NOMO-1 (cell line): ENCODE results near the gene DYNC1LI2.
"Not testable (repeated sequence)": the region's sequence is repeated elsewhere in the genome, so short reads cannot be mapped to it uniquely, and the experiment has no call there.

Experiments
- DNase-seq, 2 experiments: peaks; one replicate each; lab custom pipeline; 2025; ENCODE audit not compliant: unreplicated experiment in 2 of 2; lab: John Stamatoyannopoulos, UW

The DYNC1LI2 gene

DNA sequence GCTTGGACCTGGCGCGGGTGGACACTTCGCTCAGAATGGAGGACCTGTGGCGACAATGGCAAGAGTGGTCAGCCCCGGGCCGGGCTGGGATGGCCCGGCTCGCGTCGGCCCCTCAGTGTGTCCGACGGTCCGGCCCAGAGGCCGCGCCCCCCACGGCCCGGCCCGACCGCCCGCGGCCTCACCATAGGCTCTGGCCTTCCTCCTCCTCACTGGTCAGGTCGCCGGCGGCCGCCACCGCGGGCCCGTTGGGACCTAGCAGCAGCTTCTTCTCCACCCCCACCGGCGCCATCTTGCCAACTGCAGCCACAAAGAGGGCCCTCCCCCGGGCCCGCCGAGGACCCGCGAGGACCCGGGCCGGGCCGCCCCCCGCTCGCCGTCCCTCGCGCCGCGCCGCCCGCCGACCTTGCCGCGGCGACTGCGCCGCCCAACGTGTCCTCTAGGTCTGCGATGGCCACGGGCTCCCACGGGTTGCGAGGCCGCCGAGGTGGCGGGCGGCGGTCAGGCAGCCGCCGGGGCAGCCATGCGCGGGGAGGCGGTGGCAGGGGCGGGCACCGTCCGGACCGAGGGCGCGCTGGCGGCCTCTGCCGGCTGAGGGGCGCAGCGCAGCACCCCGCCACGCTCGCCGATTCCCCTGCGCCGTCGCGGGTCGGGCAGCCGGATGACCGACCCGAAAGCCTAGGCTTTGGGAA, at the start of gene DYNC1LI2:
Gene DYNC1LI2 (minus strand): TSS at position 307 of the 689 bp plus-strand sequence. CDS start 18 bp downstream, at position 289.
- DNase-seq = peak; percentile 67 to 76

DNA sequence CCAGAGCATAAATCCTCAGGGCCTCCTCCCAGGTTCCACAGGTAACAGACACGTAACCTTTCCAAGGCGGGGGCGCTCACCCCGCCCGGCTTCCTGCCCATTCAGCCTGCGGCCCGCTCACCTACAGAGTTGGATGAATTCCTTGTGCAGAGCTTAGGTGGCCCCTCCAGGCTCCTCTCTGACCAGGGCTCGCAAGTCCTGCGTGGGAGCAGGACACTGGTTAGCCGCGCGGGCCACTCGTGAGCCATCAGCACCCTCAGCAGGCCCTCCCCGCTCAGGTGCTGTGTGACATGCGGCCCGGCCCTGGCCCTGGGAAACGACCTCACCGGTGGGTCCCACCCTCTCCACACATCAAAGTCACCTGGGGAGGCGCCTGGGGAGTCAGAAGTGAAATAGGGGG, 49.4 kb upstream of the DYNC1LI2 start:
- DNase-seq = no peak

DNA sequence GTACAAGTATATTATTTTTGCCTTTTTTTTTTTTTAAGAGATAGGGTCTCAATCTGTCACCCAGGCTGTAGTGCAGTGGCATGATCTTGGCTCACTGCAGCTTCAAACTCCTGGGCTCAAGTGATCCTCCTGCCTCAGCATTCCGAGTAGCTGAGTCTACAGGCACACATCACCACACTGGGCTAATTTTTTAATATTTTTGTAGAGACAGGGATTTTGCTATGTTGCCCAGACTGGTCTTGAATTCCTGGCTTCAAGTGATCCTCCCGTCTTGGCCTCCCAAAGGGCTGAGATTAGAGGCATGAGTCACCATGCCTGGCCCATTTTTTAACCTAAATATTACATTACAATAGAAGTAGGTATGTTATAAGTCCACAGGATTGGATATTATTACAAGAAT, 46.8 kb upstream of the DYNC1LI2 start:
- DNase-seq = no peak

DNA sequence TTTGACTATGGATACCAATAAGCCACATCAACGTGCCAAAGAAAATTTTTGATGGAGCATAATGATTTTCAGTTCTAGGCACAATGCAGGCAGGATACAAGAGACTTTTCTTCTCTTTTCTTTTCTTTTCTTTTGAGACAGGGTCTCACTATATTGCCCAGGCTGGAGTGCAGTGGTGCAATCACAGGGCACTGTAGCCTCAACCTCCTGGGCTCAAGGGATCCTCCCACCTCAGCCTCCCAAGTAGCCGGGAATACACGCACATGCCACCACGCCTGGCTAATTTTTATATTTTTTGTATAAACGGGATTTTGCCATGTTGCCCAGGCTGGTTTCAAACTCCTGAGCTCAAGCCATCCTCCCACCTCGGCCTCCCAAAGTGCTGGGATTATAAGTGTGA, 42.6 kb upstream of the DYNC1LI2 start:
- not testable (repeated sequence) for DNase-seq

DNA sequence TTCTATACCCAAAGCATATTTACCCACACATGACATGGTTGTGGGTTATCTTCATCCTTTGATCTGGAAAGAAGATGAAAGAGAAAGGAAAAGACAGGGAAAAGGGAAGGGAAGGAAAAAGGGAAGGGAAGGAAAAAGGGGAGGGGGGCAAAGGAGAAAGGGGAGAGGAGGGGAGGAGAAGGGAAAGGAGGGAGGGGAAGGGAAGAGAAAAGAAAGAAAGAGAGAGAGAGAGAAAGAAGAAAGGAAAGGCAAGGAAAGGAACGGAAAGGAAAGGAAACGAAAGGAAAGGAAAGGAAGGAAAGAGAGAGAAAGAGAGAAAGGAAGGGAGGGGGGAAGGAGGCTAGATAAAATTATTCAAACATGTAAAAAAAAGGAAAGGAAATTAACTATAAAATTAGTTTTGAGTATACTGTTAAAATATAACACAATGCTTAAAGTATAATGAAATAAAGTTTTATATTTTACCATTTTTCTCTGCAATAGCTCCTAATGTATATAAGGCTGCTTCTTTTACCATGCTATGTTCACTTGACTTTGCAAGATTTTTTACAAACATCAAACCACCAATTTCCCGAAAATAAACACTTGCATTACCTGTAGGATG, 38.8 kb upstream of the DYNC1LI2 start:
- no peak for DNase-seq

DNA sequence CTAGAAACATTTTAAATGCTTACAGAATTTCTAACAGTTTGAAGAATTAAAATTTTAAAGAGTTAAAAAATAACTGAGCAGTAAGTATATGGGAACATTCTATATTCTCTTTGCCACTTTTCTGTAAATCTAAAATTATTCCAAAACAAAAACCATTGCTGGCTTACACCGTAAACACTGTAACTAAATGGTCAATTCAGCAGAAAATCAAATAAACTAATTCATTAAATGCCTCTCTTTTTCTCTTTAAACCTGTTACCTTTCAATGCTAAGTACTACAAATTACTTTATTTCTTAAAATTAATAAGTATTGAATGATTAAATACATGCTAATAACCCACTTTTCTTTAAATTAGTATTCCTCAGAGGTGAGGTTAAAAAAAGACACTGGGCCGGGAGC, 36.0 kb upstream of the DYNC1LI2 start:
- no peak for DNase-seq

DNA sequence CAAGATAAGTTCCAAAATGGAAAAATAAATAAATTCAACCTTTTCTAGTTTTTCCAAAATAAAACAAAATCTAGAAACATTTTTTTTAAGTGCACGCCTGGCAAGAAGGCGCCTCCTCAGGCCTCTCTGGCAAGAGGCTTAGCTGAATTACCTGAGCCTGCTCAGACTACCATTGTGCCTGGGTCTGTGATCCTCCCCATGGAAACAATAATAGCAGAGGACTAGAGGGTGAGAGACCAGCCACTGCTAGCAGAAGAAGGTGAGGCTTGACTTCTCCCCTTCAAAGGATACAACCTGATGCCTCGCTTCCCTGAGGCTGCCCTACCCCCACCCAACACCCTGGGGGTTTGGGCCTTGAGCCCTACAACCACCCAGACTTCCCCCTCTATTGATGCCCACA, 35.1 kb upstream of the DYNC1LI2 start:
- no peak for DNase-seq

DNA sequence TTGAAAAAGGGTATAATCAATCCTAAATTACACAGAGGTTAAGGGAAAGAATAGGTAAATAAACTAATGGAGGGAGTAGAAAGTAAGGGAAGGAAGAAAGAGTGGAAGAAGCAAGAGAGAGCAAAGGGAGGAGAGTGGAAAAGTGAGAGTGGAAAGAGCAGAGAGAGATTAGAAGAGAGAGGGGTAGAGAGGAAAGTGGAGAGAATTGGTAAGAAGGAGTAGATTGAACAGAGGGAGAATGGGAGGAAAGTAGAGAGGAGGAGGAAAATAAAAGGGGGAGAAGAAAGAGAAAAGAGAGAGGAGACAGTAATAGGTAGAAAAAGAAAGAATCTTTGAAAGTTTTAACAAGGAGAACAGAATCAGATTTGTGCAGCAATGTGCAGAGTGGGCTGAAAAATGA, 25.0 kb upstream of the DYNC1LI2 start:
- DNase-seq = no peak

DNA sequence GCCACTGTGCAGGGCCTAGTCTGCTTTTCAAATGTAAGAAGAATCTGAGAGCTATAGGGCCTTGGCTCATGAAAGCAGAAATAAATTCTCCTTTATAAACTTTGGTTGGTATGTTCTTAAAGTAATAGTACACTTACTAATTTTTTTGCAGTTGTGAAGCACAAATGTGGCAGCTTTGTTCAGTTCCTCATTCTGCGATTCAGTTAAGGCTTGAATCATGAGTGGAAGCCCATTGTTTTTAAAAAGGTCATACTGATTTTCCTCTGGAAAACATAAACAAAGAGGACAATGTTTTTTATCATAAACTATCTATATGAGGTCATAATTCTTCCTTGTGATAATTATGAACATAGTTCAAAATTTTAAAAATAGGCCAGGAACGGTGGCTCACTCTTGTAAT, 23.6 kb upstream of the DYNC1LI2 start:
- no peak for DNase-seq

DNA sequence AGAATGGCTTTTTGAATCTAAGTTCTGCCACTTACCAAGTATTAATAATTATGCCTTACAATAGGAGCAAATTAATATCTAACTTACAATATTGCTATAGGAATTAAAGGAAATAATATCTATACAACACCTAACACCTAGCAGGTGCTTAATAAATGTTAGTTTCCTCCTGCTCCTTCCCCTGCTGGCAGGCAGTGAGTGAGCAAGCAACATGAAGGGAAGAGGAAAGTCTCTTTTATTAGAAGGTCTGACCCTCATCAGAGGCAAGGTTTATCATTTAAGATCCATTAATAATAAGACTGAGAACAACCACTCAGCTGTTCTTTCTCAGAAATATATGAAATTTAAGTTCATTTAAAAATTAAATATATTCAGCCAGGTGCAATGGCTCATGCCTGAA, 6.7 kb upstream of the DYNC1LI2 start:
- no peak for DNase-seq

DNA sequence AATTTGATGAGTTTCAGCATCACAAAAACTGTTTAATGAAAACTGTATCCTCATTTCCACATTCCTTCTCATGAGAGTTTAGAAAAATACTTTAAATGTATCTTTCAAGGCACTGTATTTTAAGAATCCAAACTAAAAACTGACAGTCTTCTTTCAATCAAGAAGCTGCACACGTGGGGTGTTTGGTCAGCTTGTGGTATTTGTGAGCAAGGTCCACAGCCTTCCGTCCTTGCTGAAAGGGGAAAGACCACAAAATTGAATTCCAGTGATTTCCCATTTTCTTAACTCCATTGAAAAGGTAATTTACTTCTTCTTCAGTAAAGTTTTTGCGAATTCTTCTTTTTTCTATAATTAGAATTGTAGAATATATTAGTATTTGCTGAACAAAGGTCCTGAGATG, 3.4 kb upstream of the DYNC1LI2 start:
- DNase-seq = no peak

DNA sequence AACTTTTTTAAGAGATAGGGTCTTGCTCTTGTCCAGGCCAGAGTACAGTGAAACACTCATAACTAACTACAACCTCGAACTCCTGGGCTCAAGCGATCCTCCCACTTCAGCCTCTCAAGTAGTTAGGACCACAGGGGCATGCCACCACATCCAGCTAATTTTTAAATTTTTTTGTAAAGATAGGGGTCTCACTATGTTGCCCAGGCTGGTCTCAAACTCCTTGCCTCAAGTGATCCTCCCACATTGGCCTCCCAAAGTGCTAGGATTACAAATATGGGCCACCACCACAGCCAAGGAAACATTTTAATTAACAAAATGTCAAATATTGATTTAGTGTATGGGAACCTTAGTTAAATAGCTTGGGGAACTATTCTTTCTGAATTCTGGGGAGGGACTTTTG, 2.8 kb upstream of the DYNC1LI2 start:
- no peak for DNase-seq

DNA sequence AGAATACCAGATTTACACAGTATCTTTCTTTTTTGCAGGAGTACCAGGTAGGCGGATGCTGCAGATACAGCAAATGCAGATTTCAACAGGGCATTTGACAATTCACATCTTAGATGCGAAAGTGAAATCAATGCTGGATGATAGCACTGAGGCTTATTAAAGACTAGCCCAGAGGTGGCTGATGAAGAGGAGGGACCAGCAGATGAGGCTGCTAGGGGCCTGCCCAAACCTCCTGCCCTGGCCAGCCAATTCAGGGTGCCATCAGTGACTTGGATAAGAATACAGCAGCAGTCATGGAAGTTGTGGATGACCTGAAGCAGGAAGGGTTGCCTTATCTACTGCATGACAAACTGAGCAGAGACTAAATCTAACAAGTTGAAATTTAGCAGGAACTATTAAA, 1.5 kb upstream of the DYNC1LI2 start:
- DNase-seq = no peak

DNA sequence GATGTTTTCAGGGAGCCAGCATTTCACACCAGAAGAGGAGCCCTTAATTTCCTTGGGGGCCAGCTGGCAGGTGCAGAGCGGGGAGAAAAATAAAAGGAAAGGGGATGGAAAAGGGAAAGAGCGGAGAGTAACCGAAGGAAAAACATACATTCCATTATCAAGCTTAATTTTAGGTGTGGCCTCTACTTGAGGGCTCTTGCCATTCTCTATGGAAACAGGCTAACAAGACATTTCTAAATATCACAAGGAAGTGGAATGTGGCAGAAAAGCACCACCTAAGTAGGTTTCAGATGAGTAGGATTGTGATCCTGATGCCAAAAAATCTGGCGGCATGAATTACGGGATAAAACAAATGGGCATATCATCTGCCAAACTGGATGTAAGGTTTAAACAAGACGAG, 970 bp upstream of the DYNC1LI2 start:
- DNase-seq = no peak

DNA sequence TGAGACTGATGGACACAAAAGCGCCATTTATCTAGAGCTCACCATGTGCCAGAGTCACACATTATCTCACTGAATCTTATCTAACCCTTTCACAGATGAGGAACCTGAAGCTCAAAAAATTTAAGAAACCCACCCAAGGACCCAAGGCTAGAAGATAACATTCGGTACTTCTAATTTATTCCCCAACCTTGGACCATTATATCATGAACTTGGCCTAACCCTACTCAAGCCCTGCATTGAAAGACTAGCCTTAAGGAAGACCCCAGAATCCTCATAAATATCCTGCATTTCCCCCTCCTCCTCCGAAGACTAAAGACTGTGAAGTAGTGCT, 548 bp upstream of the DYNC1LI2 start:
- DNase-seq = no peak

DNA sequence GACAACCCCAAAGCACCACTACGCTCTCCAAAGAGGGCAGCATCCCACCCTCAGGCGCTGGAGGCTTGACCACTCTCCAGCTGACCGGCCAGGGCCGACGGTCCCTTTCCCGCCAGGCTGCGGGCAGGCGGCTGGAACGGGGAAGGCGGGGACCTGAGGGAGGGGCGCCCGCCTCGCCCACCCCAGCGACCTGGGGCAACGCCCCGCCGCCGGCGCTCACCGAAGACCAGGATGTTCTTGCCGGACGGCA, 431 bp downstream of the DYNC1LI2 start:
- no peak for DNase-seq

DNA sequence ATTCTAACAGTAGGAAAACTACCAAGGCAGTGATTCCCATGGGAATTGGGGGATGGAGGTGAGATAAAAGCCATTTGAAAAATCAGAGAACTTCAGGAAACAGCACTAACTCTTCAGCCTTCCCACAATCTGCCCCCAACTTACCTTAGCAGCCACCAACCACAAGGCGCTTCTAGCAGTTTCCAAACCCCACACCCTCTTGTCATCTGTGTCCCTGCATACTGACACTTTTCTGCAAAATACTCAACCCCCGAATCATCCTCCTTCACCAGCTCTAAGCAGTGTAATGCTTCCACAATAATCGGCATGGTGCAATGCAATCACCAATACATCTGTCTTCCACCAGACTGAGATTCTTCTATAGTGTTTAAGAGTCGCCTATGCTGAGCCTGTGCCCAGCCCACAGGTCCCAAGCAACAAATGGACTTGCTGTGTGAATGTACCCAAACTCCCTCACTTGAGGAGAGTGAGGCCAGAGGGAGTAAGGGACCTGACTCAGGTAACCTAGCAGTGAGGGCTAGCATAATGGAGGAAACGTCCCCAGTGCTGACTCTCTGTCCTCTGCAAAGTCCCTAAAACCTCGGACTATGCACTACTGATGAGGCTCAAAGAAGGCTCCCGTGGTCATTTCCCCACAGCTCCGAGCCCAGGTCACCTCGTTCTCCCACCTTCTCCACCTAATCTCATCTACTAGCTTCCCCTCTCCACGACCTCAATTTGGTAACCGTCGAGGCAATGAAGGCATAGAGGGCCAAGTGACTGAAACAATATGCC, 943 bp downstream of the DYNC1LI2 start:
- DNase-seq = no peak

DNA sequence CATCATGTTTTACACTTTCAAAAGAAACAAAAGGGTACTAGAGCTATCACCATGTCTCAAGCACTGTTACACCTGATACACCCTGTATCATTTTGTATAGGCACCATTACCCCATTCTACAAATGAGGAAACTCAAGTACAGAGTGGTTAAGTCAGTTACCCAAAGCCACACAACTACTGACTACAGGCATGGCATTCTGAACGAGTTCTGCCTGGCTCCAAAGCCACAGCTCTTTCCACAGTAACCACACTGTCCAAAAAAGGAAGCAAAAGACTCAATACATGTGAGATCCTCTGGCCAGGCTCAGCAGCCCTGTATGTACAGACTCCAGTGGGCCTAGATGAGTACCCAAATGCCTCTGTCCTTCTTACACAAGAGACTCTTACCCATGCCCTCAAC, 4.7 kb downstream of the DYNC1LI2 start:
- peak; percentile 88 to 98 for DNase-seq

DNA sequence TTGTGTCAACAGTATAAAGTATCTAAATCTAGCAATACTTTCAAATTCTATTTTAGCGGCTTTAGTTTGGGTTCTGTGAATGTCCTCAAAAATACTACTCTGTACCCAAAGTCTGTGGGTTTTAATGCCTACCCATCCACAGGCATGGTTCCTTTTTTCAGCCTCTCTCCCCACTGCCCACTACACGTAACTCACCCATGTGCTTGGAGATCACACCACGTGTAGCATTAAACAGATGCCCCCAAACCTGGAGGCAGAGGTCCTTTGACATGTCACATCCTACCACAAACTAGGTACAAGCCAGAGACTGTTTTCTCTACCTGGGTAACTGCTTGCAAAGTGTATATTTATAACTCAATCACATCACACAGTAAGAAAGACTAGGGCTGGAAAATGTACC, 5.4 kb downstream of the DYNC1LI2 start:
- DNase-seq = peak in 1 of 2 experiments; percentile 40

DNA sequence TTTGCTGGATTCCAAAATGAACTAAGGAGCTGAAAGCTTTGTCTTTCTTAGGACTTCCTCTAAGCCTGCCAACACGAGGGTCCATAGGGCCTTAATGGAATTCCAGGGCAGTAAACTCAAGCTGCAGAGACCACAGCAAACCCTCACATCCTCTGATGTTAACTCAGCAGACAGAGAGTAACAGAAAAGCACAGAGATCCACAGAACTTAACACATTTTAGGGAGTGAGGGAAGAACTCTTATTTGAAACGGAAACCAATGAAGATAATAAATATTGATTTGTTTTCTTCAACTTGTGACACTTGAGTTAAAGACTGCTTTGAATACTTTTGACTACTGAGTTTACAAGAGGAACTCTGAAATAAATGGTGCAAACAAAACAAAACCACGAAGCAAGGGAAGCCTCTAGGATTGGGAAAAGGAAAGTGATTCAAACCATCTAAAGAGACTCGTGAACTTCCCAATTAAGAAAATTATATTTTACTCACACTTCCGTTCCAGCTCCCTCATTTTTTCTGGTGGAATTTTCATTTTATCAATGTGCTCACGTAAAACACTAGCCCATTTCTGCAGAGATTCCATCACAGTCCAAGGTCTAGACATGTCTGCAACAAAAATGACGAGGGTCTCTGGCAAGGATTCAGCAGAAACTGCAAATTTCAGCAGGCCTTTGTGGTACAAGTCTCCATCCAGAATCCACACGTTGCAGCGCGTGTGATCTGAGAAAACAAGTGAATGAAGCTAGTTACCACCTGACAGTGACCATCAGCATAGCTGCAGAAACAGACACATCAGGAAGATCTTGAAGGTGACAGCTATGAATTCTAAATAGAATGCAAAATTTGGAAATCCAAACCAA, 9.2 kb downstream of the DYNC1LI2 start:
- no peak for DNase-seq

DNA sequence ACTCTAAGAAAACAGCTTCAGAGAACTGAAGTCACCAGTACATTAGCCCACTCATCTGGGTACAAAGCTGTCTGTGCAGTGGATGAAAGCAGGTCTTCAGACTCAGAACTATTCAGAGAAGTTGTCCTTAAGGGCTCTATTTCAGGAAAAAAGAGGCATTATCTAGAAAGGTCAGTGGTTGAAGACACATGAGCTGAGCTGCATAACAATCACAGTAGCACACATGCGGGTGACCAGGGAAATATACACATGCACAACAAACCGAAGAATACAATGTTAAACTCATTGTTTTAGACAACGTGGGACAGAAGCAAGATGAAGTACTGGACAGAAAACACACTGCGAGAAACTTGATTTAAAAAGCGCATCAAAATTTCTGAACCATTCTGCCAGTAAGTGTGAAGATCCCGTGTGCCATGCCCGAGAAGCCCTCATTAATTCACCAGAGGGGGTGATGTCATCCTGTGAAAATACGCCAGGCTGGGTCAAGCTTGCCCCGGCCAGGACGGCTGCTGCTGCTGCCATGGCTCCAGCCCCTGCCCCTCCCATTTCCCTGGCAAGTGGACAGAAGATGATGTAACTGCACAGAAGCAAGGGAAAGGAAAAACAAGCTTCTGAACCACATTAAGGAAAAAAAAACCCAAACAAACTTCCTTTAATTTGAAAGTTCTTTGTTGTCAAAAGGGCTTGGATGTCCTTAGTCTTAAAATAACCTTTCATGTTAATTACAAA, 10.1 kb downstream of the DYNC1LI2 start:
- no peak for DNase-seq
